Inflammatory macrophage treated with lipopolysaccharide for 4 hours (primary cell): ENCODE data around the gene YBX2.
A peak's percentile ranks its signal among the peaks of the same experiment; 100 is the strongest.
"Not testable (repeated sequence)": the region's sequence is repeated elsewhere in the genome, so short reads cannot be mapped to it uniquely, and the experiment has no call there.

Experiments used
- DNase-seq: peaks from one replicate; pipeline ENCODE4 v3.0.0-alpha.2; 2020

Gene YBX2

DNA sequence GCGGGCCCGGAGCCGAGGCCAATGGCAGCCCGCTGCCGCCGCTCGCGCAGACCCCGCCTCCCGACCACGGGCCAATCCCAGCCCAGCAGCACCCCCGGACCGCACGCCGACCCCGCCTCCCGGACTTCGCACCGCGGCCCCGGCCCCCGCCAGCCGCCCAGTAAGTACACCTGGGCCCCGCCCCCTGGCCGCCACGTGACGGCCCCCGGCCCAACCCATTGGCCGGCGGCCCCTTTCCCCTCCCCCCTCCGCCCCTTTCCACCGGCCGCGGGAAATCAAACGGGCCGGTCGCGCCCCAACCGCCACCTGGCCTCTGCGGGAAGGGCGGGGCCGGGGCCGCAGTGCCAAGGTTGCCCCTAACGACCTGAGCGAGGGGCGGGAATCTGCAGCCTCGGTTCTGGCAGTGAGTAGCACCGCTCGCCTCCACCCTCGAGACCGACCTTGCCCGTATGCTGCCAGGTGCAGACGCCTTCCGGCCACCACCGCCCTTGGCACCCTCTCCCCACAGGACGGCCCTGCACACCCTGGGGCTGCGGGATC, at the start of gene YBX2:
Gene YBX2 (minus strand): TSS at position 26 of the 540 bp plus-strand sequence. CDS start 139 bp downstream, outside the sequence.
- peak; percentile 15 for DNase-seq

DNA sequence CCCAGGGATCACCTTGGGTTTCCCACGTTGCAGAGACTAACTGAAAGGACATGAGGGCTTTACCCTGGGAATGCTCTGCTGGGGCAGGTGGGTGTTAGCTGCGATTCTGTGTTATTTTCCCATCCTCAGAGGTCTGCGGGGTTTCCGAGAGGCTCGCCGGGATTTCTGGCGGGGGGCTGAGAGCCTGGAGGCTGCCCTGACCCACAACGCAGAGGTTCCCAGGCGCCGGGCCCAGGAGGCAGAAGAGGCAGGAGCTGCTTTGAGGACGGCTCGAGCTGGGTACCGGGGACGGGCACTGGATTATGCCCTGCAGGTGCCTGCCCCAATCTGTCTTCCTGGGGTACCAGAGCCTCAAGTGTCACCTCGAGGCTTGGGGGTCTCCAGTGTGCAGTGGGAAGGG, 48.8 kb upstream of the YBX2 start:
- no peak for DNase-seq

DNA sequence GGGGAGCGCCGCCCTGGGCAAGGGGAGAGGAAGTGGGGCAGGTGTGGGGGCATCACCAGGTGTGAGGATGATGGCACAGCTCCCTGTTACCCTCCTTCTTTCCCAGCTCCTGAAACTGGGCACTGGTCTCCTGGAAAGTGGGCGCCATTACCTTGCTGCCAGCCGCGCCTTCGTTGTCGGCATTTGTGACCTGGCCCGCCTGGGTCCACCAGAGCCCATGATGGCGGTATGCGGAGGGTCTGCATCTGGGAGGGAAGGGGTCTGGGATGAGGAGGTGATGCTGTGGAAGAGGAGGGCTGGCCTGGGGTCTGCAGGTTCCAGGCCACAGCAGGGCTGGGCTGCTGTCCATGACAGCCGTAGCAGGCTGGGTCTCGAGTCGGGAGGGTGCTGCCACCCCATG, 47.4 kb upstream of the YBX2 start:
- no peak for DNase-seq

DNA sequence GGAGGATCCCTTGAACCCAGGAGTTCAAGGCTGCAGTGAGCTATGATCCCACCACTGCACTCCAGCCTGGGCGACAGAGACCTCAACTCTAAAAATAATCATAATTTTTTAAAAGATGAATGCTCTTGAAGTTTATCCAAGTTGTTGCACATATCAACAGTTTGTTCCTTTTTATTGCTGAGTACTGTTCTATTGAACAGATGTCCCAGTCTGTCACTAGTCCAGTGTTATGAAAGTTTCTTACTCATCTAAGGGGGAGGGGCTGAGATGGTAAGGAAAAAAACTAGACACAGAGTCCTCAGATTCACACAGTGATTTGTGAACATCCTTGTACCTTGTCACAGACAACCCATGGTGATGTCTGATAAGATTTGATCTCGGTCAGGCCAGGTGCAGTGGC, 45.7 kb upstream of the YBX2 start:
- peak; percentile 62 for DNase-seq

DNA sequence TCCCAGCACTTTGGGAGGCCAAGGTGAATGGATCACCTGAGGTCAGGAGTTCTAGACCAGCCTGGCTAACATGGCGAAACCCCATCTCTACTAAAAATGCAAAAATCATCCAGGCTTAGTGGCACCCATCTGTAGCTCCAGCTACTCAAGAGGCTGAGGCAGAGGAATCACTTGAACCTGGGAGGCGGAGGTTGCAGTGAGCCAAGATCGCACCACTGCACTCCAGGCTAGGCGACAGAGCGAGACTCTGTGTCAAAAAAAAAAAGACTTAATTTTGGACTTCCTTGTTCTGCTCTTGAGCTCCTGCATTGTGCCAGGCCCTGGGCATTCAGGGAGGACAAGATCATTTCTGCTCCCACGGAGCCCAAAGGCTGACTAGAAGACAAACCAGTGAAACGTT, 43.2 kb upstream of the YBX2 start:
- not testable (repeated sequence) for DNase-seq

DNA sequence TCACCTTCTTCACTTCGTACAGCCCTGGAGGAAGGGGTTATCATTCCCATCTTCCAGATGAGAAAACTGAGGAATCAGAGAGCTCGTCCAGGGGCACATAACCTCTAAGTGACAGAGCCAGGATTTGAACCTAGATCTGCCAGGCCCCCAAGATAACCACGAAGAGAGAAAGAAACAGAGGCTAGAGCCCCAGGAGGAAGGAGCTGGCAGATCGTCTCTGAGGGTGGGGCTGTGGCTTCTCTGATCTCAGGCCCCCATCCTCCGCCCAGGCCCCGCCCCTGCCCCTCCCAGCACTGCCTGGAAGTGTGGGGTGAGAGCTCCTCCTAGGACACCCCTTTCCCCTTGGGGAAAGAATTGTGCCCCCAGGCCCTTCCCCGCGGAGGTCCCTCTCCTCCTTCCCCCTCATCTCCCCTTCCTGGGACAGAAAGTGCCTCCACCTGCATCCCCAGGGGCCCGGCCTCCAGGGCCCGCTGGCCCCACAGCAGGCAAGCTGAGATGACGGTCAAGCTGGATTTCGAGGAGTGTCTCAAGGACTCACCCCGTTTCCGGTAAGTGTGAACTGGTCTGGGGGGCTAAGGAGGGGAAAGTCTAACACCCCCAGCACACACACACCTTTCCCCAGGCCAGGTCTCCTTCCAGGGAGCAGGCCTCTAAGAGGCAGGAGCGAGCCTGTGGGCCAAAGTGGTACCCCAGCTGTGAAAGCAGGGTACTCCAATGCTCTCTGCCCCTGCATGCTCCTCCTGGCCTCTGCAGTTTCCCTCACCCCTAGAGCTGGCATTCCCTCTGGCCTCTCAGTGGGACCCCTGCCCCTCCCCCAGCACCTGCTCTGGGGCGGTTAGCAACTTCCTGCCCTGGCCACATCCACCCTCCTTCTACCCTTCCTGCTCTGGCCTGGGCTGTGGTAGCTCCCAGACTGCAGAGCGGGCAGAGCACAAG, 42.1 kb upstream of the YBX2 start, which contains the start of gene ACAP1:
Gene ACAP1 (plus strand): TSS at position 290 of the 936 bp plus-strand sequence. CDS start 206 bp downstream, at position 496.
- DNase-seq = peak; percentile 22

DNA sequence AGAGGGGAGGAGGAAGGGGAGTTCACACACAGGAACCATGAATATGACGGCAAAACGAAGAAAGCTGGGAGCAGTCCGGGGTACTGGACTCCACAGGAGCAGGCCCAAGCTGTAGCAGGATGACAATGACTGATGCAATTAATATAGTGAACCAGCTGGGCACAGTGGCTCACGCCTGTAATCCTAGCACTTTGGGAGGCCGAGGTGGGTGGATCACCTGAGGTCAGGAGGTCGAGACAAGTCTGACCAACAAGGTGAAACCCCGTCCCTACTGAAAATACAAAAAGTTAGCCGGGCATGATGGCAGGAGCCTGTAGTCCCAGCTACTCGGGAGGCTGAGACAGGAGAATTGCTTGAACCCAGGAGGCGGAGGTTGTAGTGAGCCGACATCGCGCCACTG, 41.3 kb upstream of the YBX2 start:
- DNase-seq = not testable (repeated sequence)

DNA sequence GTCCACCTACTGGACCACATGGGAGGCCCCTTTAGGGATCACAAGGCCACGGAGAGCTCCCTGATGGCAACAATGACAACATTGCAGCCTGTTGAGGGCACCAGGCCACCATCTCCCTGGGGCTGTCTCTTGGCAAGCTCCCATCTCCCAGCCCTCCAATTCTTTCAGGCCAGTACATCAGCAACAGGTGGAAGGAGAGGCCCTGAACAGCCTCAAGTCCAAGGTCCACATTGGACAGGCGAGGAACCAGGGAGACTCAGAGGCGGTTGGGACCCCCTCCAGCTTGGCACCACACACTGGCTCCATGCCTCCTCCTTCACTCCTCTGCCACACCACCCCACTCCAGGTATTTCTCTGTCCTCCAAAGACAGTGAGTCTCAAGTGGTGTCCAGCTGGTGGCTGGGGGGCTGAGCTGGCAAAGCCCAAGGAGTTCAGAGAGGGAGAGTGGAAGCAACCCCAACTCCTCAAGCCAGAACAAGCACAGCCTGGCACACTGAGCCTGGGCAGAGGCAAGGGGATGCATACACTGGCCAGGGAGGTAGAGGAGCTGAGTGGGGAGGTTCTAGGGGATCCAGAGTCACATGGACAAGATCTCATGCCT, 40.6 kb upstream of the YBX2 start:
- DNase-seq = no peak

DNA sequence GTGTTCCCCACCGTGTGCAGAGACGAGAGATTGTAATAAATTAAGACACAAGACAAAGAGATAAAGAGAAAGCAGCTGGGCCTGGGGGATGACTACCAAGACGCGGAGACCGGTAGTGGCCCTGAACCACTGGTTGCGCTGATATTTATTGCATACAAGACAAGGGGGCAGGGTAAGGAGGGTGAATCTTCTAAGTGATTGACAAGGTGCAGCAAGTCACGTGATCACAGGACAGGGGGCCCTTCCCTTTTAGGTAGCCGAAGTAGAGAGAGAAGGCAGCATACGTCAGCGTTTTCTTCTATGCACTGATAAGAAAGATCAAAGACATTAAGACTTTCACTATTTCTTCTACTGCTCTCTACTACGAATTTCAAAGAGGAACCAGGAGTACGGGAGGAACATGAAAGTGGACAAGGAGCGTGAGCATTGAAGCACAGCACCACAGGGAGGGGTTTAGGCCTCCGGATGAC, 38.2 kb upstream of the YBX2 start:
- DNase-seq = not testable (repeated sequence)

DNA sequence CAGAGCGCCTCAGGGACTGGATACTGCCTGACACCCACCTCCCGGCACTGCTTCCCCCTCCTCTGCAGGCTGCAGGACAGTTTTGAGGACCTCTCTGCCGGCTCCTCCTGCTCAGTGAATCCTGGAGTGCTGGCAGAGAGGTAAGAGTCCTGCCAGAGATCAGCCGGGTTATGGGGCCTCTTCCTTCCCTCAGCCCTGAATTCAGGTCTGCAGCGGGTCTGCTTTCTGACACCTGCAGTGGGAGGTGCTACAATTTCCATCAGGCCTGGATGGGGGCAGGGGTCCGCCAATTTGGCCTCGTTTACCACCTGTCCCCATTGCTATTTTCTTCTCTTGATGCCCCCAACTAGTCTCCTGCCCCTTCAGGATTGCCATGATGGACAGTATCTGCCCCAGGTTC, 37.7 kb upstream of the YBX2 start:
- DNase-seq = no peak

DNA sequence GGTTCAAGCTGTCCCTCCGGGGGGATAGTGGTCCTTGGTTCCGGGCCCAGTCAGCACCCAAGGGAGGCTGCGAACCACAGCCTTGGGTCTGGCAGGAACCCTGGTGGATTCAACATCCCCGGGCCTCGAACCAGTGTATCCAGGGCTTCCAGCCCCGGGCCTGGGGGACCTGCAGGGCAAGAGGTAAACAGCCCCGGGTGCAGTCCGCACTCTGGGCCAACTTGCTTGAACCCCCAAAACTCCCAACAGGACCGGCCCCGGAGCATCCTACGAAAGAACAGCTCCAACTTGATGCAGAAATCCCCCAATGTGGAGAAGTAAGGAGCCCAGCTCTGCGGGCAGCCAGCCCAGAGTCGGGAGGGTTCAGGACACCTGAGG, 36.2 kb upstream of the YBX2 start:
- DNase-seq = no peak

DNA sequence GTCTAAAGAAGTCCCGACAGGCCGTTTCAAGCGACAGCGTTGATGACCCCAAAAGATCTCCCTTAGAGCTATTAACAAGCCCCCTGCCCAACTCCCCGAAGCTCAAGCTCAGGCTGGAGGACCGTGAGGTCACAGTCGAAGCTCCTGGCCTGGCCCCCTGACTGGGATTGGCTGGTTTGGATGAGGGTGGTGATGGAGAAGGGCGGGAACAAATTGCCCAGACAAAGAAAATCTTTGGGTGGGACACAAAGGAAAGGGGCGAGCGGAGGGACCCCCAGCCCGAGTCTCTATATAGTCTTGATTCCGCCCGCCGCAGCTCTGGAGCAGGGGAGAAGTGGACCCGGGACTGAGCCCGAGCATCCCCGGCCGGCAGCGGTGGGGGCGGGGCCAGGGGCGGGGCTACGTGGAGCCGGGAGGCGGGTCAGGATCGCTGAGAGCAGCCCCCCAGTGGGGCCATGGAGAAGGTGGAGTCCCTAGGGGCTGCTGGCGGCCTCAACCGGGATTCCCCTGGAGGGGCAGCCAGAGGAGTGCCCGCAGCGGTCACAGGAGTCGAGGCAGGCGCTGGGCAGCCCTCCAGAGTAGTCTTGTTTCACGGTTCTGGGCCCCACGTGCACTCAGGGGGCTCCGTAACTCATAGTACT, 35.7 kb upstream of the YBX2 start:
- DNase-seq = peak; percentile 80

DNA sequence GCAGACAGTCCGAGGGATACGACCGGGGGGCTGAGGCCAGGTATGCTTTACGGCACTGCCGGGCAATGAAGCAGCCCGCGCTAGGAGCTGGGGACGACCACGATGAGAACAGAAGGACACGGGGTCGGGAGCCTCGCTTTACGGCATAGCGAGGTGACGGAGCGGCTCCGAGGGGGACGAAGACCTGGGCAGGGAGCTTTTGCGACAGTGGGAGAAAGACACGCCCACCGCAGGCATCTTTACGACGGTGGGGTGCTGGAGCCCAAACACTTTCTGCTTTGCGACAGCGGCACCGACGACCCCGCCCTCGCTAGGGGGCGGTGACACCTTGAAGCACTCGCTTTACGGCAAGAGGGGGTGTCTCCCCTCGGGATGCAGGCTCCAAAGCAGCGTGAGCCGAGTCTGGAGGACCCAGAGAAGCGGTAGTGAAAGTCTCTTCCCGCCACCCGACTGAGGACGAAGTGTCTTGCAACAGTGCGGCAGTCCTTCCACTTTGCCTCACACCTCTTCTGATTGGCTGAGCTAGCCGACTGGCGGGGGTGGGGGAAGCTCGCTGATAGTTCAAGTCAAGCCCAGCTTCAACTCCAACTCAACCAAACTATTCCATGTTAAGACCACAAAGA, 35.0 kb upstream of the YBX2 start:
- DNase-seq = peak; percentile 100

DNA sequence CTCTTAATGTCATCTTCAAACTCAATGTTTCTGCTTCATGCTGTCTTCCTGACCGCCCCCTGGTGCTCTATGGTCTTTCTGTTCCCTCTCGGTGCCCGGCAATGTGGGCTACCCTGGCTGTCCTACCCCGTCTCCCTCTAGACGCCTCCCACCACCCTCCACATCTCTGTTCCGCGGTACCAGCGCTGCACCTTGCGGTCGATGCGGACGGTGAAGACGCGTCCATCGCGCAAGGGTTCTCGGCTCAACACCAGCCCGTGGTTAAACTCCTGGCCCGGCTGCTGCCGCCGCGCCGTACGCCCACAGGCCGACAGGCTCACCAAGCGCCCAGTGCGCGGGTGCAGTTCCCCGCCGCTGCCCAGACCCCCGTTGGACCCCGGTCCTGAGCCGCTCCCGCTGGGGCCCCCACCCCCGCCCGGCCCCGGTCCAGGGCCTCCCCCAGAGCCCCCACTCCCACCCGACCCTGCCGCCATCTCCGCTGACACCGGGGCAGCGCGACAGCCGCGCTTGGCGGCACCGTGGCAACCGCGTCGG, 34.5 kb upstream of the YBX2 start, which contains the start of gene NEURL4:
Gene NEURL4 (minus strand): TSS at position 496 of the 534 bp plus-strand sequence. CDS start 23 bp downstream, at position 473.
- DNase-seq = peak; percentile 21

DNA sequence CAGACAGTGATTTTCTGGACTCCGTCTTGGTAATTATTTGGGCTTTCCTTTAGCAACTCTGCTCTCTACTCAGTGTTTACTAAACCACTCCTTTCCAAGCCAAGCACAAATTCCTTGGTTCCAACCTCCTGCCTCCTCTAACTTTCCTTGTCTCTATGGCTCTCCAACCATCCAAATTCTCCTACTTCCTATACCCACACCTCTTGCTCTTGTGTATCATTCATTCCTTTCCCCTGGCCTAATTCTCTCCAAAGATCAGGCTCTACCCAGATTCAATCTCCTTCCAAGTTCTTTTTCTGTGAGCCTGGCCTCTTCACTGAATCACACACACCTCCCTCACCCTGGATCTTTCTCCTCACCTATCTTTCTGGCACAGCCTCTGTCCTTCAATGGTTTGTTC, 33.6 kb upstream of the YBX2 start:
- no peak for DNase-seq

DNA sequence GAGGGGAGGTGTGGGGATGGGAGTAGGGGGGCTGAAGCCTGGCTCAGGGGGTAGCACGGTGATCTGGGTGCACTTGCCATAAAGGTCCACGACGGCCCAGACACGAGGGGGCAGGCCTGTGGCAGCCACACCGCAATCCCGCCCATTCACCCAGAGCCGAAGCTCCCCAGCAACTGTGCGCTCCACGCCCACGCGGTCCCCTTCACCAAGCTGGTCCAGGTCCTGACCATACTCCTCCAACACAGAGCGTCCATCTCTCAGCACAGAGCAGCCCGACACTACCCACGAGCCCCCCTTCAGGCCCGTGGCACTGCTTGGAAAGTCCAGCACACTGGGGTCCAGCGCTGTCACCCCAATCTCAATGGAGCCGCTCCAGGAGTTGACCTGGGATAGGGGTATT, 33.1 kb upstream of the YBX2 start:
- no peak for DNase-seq

DNA sequence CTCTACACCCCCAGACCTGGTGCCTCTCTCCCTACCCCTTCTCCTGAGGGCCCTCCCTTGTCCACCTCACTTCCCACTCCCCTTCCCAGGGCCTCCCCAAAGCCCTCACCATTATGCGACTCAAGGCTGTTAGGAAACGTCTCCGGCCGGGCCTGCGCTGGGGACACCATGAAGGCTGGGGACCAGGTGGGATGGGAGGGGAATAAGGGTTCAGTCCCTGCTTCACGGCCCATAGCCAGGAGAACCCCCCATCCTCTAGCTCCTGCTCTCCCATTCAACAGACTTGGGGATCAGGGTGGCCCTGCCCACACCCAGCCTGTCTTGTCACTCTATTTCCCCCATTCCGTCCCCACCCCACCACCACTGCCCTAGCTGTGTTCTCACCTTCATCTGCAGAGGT, 32.6 kb upstream of the YBX2 start:
- DNase-seq = no peak

DNA sequence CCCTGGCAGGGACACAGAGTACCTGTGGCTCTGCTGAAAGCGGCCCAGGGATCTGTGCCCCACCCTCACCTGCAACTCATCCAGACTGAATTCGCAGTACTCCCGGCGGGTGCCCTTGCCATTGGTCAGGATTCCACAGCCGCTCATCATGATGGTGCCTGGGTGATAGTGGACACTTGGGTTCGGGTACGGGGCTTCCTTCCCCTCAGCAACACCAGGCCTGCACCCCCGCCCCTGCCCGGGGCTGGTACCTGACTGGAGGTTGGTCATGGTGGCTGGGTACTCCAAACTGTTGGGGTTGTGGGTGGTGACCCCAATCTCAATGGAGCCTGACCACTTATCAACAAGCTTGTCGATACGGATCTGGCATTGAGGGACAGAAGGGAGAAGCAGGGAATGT, 31.7 kb upstream of the YBX2 start:
- no peak for DNase-seq

DNA sequence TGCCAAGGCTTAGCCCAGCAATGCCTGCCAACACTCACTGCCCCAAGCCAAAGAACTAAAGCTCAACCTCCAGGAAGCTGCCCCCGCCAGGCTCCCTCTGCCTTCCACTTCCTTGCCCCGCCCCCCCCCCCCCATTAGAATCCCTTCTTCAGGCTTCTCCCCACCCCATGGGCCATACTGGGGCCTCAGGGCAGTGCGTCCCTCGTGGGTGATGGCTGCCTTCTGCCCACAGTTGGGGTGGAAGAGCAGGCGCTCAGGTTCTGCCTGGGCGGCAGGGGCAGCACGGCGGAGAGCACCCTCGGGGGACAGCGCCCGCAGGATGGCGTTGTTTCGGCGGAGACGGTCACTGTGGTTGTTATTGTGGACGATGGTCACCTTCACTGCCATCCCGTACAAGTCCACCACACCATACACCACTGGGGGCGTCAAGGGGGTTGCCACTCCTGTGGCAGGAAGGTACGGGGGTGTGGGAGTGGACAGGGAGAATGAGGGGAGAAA, 30.6 kb upstream of the YBX2 start:
- DNase-seq = no peak

DNA sequence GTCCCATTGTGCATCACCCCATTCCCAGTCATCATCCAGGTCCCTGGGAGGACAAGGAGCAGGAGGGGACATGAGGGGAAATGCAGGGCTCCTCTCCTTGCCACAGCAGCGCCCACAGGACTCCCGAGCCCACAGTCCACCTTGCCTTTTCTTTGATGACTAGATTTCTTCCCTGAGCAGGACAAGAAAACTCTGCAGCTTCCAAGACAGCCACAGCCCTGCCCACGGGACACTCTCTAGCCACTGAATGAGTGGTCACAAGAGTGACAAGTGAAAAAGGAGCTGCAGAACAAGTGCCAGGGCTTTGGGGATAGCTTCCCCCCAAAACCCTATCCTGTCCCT, 30.0 kb upstream of the YBX2 start:
- no peak for DNase-seq

DNA sequence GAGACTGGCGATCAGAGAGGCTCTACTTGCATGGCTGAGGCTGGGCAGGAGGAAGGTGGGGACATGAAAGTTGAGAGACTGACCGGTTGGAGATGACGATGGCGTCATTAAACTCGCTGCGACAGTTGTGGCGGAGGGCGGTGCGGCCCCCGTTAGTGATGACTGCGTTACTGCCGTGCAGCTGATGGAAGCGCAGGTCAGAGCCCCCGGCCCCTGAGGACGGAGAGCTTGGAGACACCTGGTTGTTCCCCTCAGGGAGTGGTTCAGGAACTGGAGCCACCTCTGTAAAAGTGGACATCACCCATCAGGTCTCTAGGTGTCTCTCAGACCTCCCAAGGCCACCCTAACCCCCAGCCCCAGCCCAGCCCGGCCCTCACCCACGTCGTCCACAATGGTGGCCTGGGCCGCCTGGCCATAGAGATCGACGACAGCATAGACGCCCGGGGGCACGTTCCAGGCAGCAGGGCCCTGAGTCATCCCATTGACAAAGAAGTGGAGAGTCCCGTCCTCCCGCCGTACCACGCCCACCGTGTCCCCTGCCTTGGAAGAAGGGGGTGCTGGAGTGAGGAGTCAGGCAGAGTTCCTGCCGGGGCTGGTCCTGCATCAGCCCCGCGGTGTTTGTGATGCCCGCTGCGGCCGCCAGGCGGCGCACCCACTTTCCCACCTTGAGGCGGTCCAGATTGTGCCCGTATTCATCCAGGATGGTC, 29.4 kb upstream of the YBX2 start:
- peak; percentile 34 for DNase-seq
